Raji (cell line): Measurements from ENCODE around the gene THBS1.

Source experiments
- POLR2A ChIP-seq: IDR thresholded peaks from 2 replicates; pipeline ENCODE4 v1.6.1; 2011; ENCODE audit warnings: low read depth, low read length, control low read depth; ENCODE audit not compliant: insufficient read depth

Gene THBS1

GRCh38 chr15:39591896-39592315, 11.0 kb downstream of the THBS1 start:
- TF ChIP-seq POLR2A, result no peak

- TF ChIP-seq POLR2A, result no peak
These were observed 11.6 kb downstream of the THBS1 start for GRCh38 chr15:39592500-39592899.

GRCh38 chr15:39593071-39593655, 12.3 kb downstream of the THBS1 start:
- no peak for TF ChIP-seq POLR2A

- TF ChIP-seq POLR2A, result no peak
These were observed 13.0 kb downstream of the THBS1 start for GRCh38 chr15:39593656-39594445.

GRCh38 chr15:39594446-39595337, 13.8 kb downstream of the THBS1 start:
- no peak for TF ChIP-seq POLR2A

GRCh38 chr15:39595338-39596221, 14.7 kb downstream of the THBS1 start:
- no peak for TF ChIP-seq POLR2A

- TF ChIP-seq POLR2A, result no peak
These were observed 15.6 kb downstream of the THBS1 start for GRCh38 chr15:39596358-39597051.

- TF ChIP-seq POLR2A, result no peak
These were observed 16.5 kb downstream of the THBS1 start for GRCh38 chr15:39597336-39597735.

- TF ChIP-seq POLR2A, result no peak
These were observed 16.9 kb downstream of the THBS1 start for GRCh38 chr15:39597751-39598185.

GRCh38 chr15:39598186-39598850, 17.4 kb downstream of the THBS1 start:
- no peak for TF ChIP-seq POLR2A

- TF ChIP-seq POLR2A, result no peak
These were observed 18.3 kb downstream of the THBS1 start for GRCh38 chr15:39598958-39599845.

GRCh38 chr15:39599871-39600270, 19.0 kb downstream of the THBS1 start:
- no peak for TF ChIP-seq POLR2A
